ENCODE data around the gene PKP3.
A peak's percentile ranks its signal among the peaks of the same experiment; 100 is the strongest.
"Not testable (repeated sequence)": the region's sequence is repeated elsewhere in the genome, so short reads cannot be mapped to it uniquely, and the experiment has no call there.

The PKP3 gene

DNA sequence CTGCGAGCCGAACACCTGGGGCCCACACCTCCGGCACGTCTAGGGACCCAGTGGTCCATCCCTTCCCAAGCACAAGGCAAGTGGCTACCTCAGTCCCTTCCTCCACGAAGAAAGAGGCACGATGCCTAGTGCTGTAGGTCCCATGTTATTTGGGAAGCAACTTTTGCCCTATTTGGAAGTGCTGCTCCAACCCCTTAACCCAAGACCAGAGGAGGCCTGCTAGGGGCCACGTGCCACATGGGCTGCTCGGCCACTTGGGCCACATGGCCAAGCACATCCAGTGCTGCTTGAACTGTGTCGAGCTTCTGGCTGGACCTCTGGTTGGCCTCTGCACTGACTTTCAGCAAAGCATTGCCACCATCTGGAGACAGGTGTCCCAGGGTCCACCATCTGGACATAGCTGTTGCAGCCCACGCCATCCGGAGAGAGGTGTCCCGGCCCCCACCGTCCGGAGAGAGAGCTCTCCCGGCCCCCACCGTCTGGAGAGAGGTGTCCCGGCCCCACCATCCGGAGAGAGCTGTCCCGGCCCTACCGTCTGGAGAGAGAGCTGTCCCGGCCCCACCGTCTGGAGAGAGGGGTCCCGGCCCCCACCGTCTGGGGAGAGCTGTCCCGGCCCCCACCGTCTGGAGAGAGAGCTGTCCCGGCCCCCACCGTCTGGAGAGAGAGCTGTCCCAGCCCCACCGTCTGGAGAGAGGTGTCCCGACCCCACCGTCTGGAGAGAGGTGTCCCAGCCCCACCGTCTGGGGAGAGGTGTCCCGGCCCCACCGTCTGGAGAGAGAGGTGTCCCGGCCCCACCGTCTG lies 31.2 kb upstream of the PKP3 start:
- TF ChIP-seq, protein P1, sequence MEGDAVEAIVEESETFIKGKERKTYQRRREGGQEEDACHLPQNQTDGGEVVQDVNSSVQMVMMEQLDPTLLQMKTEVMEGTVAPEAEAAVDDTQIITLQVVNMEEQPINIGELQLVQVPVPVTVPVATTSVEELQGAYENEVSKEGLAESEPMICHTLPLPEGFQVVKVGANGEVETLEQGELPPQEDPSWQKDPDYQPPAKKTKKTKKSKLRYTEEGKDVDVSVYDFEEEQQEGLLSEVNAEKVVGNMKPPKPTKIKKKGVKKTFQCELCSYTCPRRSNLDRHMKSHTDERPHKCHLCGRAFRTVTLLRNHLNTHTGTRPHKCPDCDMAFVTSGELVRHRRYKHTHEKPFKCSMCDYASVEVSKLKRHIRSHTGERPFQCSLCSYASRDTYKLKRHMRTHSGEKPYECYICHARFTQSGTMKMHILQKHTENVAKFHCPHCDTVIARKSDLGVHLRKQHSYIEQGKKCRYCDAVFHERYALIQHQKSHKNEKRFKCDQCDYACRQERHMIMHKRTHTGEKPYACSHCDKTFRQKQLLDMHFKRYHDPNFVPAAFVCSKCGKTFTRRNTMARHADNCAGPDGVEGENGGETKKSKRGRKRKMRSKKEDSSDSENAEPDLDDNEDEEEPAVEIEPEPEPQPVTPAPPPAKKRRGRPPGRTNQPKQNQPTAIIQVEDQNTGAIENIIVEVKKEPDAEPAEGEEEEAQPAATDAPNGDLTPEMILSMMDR (IDR thresholded peaks at IDR 0.05; ENCODE audit: low read depth, low read length) = no peak
- DNase-seq = peak; percentile 44
- Histone ChIP-seq H3K27me3 (ENCODE audit: insufficient read depth, low read depth, severe bottlenecking) (no peaks in the 10 kb centered on the region), H3K36me3 (no peaks in the 10 kb centered on the region), H3K4me3 (ENCODE audit: low read depth, low read length) (no peak overlapping the region), H3K9me3 (ENCODE audit: severe bottlenecking) (no peaks in the 10 kb centered on the region), H3K27ac (peak overlapping the region; percentile 63)

- H3K27ac ChIP-seq; H3K27me3 ChIP-seq (ENCODE audit: insufficient read depth, low read depth, severe bottlenecking); H3K36me3 ChIP-seq; H3K9me3 ChIP-seq (ENCODE audit: severe bottlenecking); DNase-seq; H3K4me3 ChIP-seq (ENCODE audit: low read depth, low read length): not testable (repeated sequence)
These were observed 30.6 kb upstream of the PKP3 start for GRCh38 chr11:363443-363805.

DNA sequence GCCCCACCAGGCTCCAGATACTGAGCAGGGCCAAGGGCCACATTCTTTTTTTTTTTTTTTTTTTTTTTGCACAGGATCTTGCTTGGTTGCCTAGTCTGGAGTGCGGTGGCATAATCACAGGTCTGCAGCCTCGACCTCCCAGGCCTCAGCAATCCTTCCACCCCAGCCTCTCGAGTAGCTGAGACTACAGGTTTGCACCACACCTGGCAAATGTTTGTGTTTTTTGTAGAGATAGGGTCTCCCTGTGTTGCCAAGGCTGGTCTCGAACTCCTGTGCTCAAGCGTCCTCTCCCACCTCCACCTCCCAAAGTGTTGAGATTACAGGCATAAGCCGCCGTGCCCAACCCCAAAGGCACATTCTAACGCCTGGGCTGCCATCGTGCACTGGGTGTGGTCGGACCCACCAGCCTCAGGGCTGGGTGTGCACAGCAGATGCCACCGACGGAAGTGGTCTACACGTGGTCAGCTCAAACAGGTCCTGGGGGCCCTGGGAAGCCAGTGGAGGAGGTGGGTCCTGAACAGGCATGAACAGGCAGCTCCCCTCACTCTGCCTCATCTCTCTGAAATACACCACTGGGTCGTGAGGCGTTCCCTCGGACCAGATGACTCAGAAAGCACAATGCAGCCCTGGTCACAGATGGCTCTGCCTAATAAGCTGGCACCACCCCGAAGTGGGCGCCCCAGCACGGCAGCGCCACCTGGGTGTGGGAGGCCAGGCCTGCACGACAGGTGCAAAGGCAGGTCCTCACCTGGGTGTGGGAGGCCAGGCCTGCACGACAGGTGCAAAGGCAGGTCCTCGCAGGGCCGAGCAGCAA lies 29.9 kb upstream of the PKP3 start:
- TF ChIP-seq, protein P1 (IDR thresholded peaks at IDR 0.05; ENCODE audit: low read depth, low read length) = peak; percentile 85

GRCh38 chr11:364991-365725 lies 28.9 kb upstream of the PKP3 start:
- no peak overlapping the region for H3K4me3 ChIP-seq (ENCODE audit: low read depth, low read length)
- no peak overlapping the region for H3K27ac ChIP-seq

More for the DNA sequence above, 29.9 kb upstream of the PKP3 start:
- Histone ChIP-seq H3K36me3 (no peaks in the 10 kb centered on the region), H3K27ac (peak overlapping the region; percentile 80), H3K9me3 (ENCODE audit: severe bottlenecking) (no peaks in the 10 kb centered on the region), H3K27me3 (ENCODE audit: insufficient read depth, low read depth, severe bottlenecking) (no peaks in the 10 kb centered on the region), H3K4me3 (ENCODE audit: low read depth, low read length) (no peak overlapping the region)
- DNase-seq = peak; percentile 87

DNA sequence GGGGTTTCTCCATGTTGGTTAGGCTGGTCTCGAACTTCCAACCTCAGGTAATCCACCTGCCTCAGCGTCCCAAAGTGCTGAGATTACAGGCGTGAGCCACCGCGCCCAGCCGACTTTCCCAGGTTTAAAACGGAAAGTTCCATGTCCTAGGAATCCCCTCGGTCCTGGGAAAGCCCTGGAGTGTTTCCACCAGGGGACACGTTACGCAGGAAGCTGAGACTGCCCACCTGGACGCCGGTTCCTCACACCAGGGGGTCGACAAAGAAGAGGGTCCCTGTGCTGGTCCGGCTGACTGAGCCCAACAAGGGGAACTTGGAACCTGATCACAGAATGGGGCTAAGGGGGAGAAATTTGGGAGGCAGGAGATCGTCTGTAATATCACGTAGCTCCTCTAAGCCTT lies 28.2 kb upstream of the PKP3 start:
- DNase-seq = no peak
- no peaks in the 10 kb centered on the region for H3K9me3 ChIP-seq (ENCODE audit: severe bottlenecking)
- no peaks in the 10 kb centered on the region for H3K27me3 ChIP-seq (ENCODE audit: insufficient read depth, low read depth, severe bottlenecking)
- H3K27ac ChIP-seq = no peak overlapping the region
- no peak overlapping the region for H3K4me3 ChIP-seq (ENCODE audit: low read depth, low read length)
- TF ChIP-seq, protein P1 (IDR thresholded peaks at IDR 0.05; ENCODE audit: low read depth, low read length) = no peak
- H3K36me3 ChIP-seq = peaks cover 1% of the 10 kb centered on the region; the same call in 1 of the 2 replicates

More at GRCh38 chr11:364991-365725, 28.9 kb upstream of the PKP3 start:
- H3K36me3 ChIP-seq = no peaks in the 10 kb centered on the region
- TF ChIP-seq, protein P1 (IDR thresholded peaks at IDR 0.05; ENCODE audit: low read depth, low read length) = no peak
- no peaks in the 10 kb centered on the region for H3K9me3 ChIP-seq (ENCODE audit: severe bottlenecking)
- DNase-seq = no peak
- no peaks in the 10 kb centered on the region for H3K27me3 ChIP-seq (ENCODE audit: insufficient read depth, low read depth, severe bottlenecking)

Data from WERI-Rb-1 (cell line).